ENCODE results near the gene TSPAN16. TPM values are rescaled to one million over a fixed set of nuclear protein-coding genes. Genes with fewer than 3 reads are reported as not detected.
A peak's percentile ranks its signal among the peaks of the same experiment; 100 is the strongest.

The TSPAN16 gene
- total and polyA plus RNA-seq, 2 of the 13 experiments (the other 11 are each of a cell fraction or from before 2014, with no cell fraction given): not detected

GRCh38 chr19:11261431-11261970 lies 34.5 kb upstream of the TSPAN16 start:
- Histone ChIP-seq H3K9ac (ENCODE audit: insufficient read depth, low read depth, low read length) (peak overlapping the region; percentile 63), H3K4me3 (replicated peaks in 1 of 3; ENCODE audit: insufficient read depth in 1 of 3, low read depth in 2 of 3, low read length in 3 of 3) (peak overlapping the region; percentile 73 to 76 (median 76)), H2AFZ (ENCODE audit: low read length) (no peak overlapping the region), H4K20me1 (ENCODE audit: insufficient read depth, low read length) (no peaks in the 10 kb centered on the region), H3K27ac (ENCODE audit: extremely low read length, insufficient read depth, low read length) (no peak overlapping the region), H3K36me3 (replicated peaks in 1 of 2; ENCODE audit: control insufficient read depth in 1 of 2, insufficient read depth in 2 of 2, low read length in 2 of 2) (no peaks in the 10 kb centered on the region), H3K4me1 (ENCODE audit: insufficient read depth, low read length) (peaks cover 53% of the 10 kb centered on the region), H3K4me2 (ENCODE audit: low read depth, low read length) (peak overlapping the region; percentile 78), H3K27me3 (ENCODE audit: control insufficient read depth in 1 of 2, insufficient read depth in 2 of 2, low read length in 2 of 2) (no peaks in the 10 kb centered on the region), H3K9me3 (ENCODE audit: low read length) (no peaks in the 10 kb centered on the region), H3K79me2 (ENCODE audit: insufficient read depth, low read length) (no peaks in the 10 kb centered on the region)
- WGBS (ENCODE audit: low lambda C conversion rate): 31% methylated on average over 16 of the region's 18 CpGs
- ChIA-PET CTCF (ENCODE audit: low intra/inter-chr PET ratio, low total read pairs) (no interaction called here), POLR2A (interaction anchor here (1.0 kb wide), 1 partner anchor 25 kb away, joined by 3 read pairs; no protein-coding TSS in a partner anchor)
- ATAC-seq: no peak
- no peak for DNase-seq (ENCODE audit: low spot score)
- no peak for FAIRE-seq
- BruUV-seq (replicated peaks): no TSS peak
- in situ Hi-C loops (cut with HindIII; ENCODE audit: extremely low pct_ligation_motif_present, low pct_unique_long_range_greater_than_20kb) (no loop called here), intact Hi-C loops (cut with micrococcal nuclease; ENCODE audit: unreplicated experiment) (no loop called here)
- TF ChIP-seq DRAP1 (CRISPR knock-in tag; IDR thresholded peaks at IDR 0.05) (no peak), FOXP1 (IDR thresholded peaks at IDR 0.05) (no peak), FOXP1 (CRISPR knock-in tag; IDR thresholded peaks at IDR 0.05) (no peak), UBTF (CRISPR knock-in tag; IDR thresholded peaks at IDR 0.05) (no peak), ZNF382 (CRISPR knock-in tag; IDR thresholded peaks at IDR 0.05; ENCODE audit: borderline replicate concordance) (no peak), PAF1 (CRISPR knock-in tag; IDR thresholded peaks at IDR 0.05) (no peak), PCBP1 (IDR thresholded peaks at IDR 0.05; ENCODE audit: borderline replicate concordance, low read depth, low read length) (0 out of 2 replicates have a peak, but pooled peaks have one; percentile 45), TEF (CRISPR knock-in tag; IDR thresholded peaks at IDR 0.05) (no peak), ASH2L (IDR thresholded peaks at IDR 0.05; ENCODE audit: insufficient read length, low read depth, low read length) (no peak), SNAPC2 (CRISPR knock-in tag; IDR thresholded peaks at IDR 0.05) (no peak), ZNF574 (CRISPR knock-in tag; IDR thresholded peaks at IDR 0.05) (no peak)
- TF ChIP-seq, protein P1, sequence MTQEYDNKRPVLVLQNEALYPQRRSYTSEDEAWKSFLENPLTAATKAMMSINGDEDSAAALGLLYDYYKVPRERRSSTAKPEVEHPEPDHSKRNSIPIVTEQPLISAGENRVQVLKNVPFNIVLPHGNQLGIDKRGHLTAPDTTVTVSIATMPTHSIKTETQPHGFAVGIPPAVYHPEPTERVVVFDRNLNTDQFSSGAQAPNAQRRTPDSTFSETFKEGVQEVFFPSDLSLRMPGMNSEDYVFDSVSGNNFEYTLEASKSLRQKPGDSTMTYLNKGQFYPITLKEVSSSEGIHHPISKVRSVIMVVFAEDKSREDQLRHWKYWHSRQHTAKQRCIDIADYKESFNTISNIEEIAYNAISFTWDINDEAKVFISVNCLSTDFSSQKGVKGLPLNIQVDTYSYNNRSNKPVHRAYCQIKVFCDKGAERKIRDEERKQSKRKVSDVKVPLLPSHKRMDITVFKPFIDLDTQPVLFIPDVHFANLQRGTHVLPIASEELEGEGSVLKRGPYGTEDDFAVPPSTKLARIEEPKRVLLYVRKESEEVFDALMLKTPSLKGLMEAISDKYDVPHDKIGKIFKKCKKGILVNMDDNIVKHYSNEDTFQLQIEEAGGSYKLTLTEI (CRISPR knock-in tag; conservative IDR thresholded peaks at IDR 0.05): no peak
- TF ChIP-seq, protein P2, sequence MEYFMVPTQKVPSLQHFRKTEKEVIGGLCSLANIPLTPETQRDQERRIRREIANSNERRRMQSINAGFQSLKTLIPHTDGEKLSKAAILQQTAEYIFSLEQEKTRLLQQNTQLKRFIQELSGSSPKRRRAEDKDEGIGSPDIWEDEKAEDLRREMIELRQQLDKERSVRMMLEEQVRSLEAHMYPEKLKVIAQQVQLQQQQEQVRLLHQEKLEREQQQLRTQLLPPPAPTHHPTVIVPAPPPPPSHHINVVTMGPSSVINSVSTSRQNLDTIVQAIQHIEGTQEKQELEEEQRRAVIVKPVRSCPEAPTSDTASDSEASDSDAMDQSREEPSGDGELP (IDR thresholded peaks at IDR 0.05; ENCODE audit: borderline replicate concordance, low read depth): peak; percentile 54; the same call in 1 of the 2 replicates
- TF ChIP-seq, protein P3, sequence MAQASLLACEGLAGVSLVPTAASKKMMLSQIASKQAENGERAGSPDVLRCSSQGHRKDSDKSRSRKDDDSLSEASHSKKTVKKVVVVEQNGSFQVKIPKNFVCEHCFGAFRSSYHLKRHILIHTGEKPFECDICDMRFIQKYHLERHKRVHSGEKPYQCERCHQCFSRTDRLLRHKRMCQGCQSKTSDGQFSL (CRISPR knock-in tag; IDR thresholded peaks at IDR 0.05): peak; percentile 41; the same call in 1 of the 2 replicates
